Keratinocyte (primary cell): ENCODE measurements around the gene TEX19. TPM values are rescaled to one million over a fixed set of nuclear protein-coding genes. Genes with fewer than 3 reads are reported as not detected.
A peak's percentile ranks its signal among the peaks of the same experiment; 100 is the strongest.

ENCODE experiments used
- DNase-seq: peaks from one replicate; pipeline ENCODE4 v3.0.0-alpha.2; 2011; ENCODE audit warnings: low read depth, missing footprints, low spot score
- FAIRE-seq: peaks from 2 replicates; lab custom pipeline; 2011; peaks lifted over from hg19 to GRCh38; lab: Jason Lieb, UNC
- H2AFZ ChIP-seq: 2 replicates; pipeline ENCODE4 v1.6.0; 2012; ENCODE audit warnings: low read length, control low read depth, inconsistent platforms; ENCODE audit not compliant: control insufficient read depth
- H3K27ac ChIP-seq: 2 replicates; pipeline ENCODE4 v1.5.1; 2011; ENCODE audit warnings: low read length; ENCODE audit not compliant: control insufficient read depth, insufficient read depth
- H3K27me3 ChIP-seq: 3 replicates; pipeline ENCODE4 v1.6.0; 2011; ENCODE audit warnings: low read length; ENCODE audit not compliant: control insufficient read depth, insufficient read depth; ENCODE audit errors: extremely low read depth
- H3K36me3 ChIP-seq, 2 experiments: 2 replicates in 1 of 2; 3 replicates in 1 of 2; pipeline ENCODE4 v1.5.1; 2011; ENCODE audit warnings: low read length in 2 of 2, mild to moderate bottlenecking in 1 of 2; ENCODE audit not compliant: control insufficient read depth in 2 of 2, insufficient read depth in 2 of 2; ENCODE audit errors: extremely low read depth in 1 of 2
- H3K4me1 ChIP-seq: 3 replicates; pipeline ENCODE4 v1.5.1; 2011; ENCODE audit warnings: low read length; ENCODE audit not compliant: control insufficient read depth, insufficient read depth; ENCODE audit errors: extremely low read depth
- H3K4me2 ChIP-seq: 3 replicates; pipeline ENCODE4 v1.6.0; 2011; ENCODE audit warnings: low read depth, low read length; ENCODE audit not compliant: control insufficient read depth, insufficient read depth; ENCODE audit errors: extremely low read depth
- H3K4me3 ChIP-seq, 3 experiments: fragments of 200-600 bp in 1 of 3; sonication (generic) in 1 of 3; 2 replicates in 2 of 3; 3 replicates in 1 of 3; pipeline ENCODE4 v1.5.1; 2011 to 2016; ENCODE audit warnings: low read length in 3 of 3, mild to moderate bottlenecking in 3 of 3, control low read depth in 2 of 3, inconsistent platforms in 1 of 3, low read depth in 1 of 3, mixed read lengths in 1 of 3, mixed run types in 1 of 3, moderate library complexity in 1 of 3; ENCODE audit not compliant: control insufficient read depth in 2 of 3, insufficient read depth in 2 of 3; ENCODE audit errors: extremely low read depth in 1 of 3
- H3K79me2 ChIP-seq: 2 replicates; pipeline ENCODE4 v1.6.0; 2012; ENCODE audit warnings: low read length; ENCODE audit not compliant: control insufficient read depth, insufficient read depth
- H3K9ac ChIP-seq: 3 replicates; pipeline ENCODE4 v1.6.0; 2011; ENCODE audit warnings: low read length; ENCODE audit not compliant: control insufficient read depth, insufficient read depth; ENCODE audit errors: extremely low read depth
- H3K9me1 ChIP-seq: 3 replicates; pipeline ENCODE4 v1.6.0; 2011; ENCODE audit warnings: low read length; ENCODE audit not compliant: control insufficient read depth, insufficient read depth; ENCODE audit errors: extremely low read depth
- H3K9me3 ChIP-seq: 2 replicates; pipeline ENCODE4 v1.5.1; 2012; ENCODE audit warnings: low read depth, low read length; ENCODE audit not compliant: control insufficient read depth
- H4K20me1 ChIP-seq: 3 replicates; pipeline ENCODE4 v1.6.0; 2011; ENCODE audit warnings: low read length; ENCODE audit not compliant: control insufficient read depth, insufficient read depth; ENCODE audit errors: extremely low read depth
- EZH2 ChIP-seq: IDR thresholded peaks from one replicate; pipeline ENCODE4 v1.6.1; 2012; ENCODE audit warnings: inconsistent platforms, mild to moderate bottlenecking, low read length, moderate library complexity
- dilution Hi-C: fragments of 300-500 bp; cut with MboI; formaldehyde crosslinking; loops from one replicate; pipeline ENCODE4 v1.7.0; 2020; ENCODE audit warnings: low sequenced_read_pairs; ENCODE audit not compliant: extremely low pct_ligation_motif_present
- polyA plus RNA-seq, 5 experiments: library from polyadenylated mRNA; depleted of rRNA in 3 of 5; stranded (reverse) in 3 of 5; stranded (forward) in 1 of 5; unstranded in 1 of 5; fragments of >200 nt; gene quantifications; 1 replicate in 1 of 5; 2 replicates in 3 of 5; 3 replicates in 1 of 5; pipeline versions ENCODE4 v1.2.1 to v1.2.3, GENCODE V29; 2011 to 2012; ENCODE audit warnings: missing spikeins in 2 of 5, low read depth in 1 of 5, low replicate concordance in 1 of 5
- TF ChIP-seq, protein P1 (sequence below), 3 experiments: IDR thresholded peaks in 1 of 3; conservative IDR thresholded peaks in 1 of 3; optimal IDR thresholded peaks in 1 of 3; 2 replicates in 2 of 3; 3 replicates in 1 of 3; pipeline versions ENCODE3 to v1.5.1; 2011; ENCODE audit warnings: low read length in 3 of 3, mild to moderate bottlenecking in 3 of 3, moderate library complexity in 2 of 3, control low read depth in 1 of 3, inconsistent platforms in 1 of 3; ENCODE audit not compliant: insufficient read depth in 2 of 3; ENCODE audit errors: extremely low read depth in 1 of 3

Gene TEX19
- polyA plus RNA-seq, 1 donor (not counting 4 experiments of a cell fraction or from before 2014, with no cell fraction given), result not detected

- Histone ChIP-seq H4K20me1 (peaks cover 4% of the 10 kb centered on the region), H3K9ac (no peak overlapping the region), H3K27ac (no peak overlapping the region), H3K9me3 (no peaks in the 10 kb centered on the region), H3K36me3 (no peaks in the 10 kb centered on the region), H3K9me1 (no peaks in the 10 kb centered on the region), H3K4me3 (no peak overlapping the region), H3K4me2 (peak overlapping the region; percentile 70), H3K27me3 (peaks cover 16% of the 10 kb centered on the region), H3K4me1 (peaks cover 14% of the 10 kb centered on the region), H3K79me2 (no peaks in the 10 kb centered on the region), H2AFZ (peak overlapping the region; percentile 40)
- FAIRE-seq (peak; percentile 46), DNase-seq (peak; percentile 57)
- no peak for TF ChIP-seq EZH2
- TF ChIP-seq, protein P1, sequence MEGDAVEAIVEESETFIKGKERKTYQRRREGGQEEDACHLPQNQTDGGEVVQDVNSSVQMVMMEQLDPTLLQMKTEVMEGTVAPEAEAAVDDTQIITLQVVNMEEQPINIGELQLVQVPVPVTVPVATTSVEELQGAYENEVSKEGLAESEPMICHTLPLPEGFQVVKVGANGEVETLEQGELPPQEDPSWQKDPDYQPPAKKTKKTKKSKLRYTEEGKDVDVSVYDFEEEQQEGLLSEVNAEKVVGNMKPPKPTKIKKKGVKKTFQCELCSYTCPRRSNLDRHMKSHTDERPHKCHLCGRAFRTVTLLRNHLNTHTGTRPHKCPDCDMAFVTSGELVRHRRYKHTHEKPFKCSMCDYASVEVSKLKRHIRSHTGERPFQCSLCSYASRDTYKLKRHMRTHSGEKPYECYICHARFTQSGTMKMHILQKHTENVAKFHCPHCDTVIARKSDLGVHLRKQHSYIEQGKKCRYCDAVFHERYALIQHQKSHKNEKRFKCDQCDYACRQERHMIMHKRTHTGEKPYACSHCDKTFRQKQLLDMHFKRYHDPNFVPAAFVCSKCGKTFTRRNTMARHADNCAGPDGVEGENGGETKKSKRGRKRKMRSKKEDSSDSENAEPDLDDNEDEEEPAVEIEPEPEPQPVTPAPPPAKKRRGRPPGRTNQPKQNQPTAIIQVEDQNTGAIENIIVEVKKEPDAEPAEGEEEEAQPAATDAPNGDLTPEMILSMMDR (optimal IDR thresholded peaks at IDR 0.05 in 1 of 3, IDR thresholded peaks at IDR 0.05 in 1 of 3, conservative IDR thresholded peaks at IDR 0.05 in 1 of 3; ENCODE audit: extremely low read depth in 1 of 3, insufficient read depth in 2 of 3, low read length in 3 of 3), result no peak
- dilution Hi-C loops, result no loop called here
These were observed 3.1 kb upstream of the TEX19 start for GRCh38 chr17:82355770-82356427.

GRCh38 chr17:82356845-82357355 lies 2.1 kb upstream of the TEX19 start:
- TF ChIP-seq, protein P1 (optimal IDR thresholded peaks at IDR 0.05 in 1 of 3, IDR thresholded peaks at IDR 0.05 in 1 of 3, conservative IDR thresholded peaks at IDR 0.05 in 1 of 3; ENCODE audit: extremely low read depth in 1 of 3, insufficient read depth in 2 of 3, low read length in 3 of 3), result no peak
- TF ChIP-seq EZH2, result no peak
- H4K20me1 ChIP-seq, result peaks cover 4% of the 10 kb centered on the region
- no peaks in the 10 kb centered on the region for H3K36me3 ChIP-seq
- H3K79me2 ChIP-seq, result no peaks in the 10 kb centered on the region
- H3K27ac ChIP-seq, result no peak overlapping the region
- H3K9me3 ChIP-seq, result no peaks in the 10 kb centered on the region
- no peak overlapping the region for H3K9ac ChIP-seq
- peaks cover 14% of the 10 kb centered on the region for H3K4me1 ChIP-seq
- H3K4me2 ChIP-seq, result no peak overlapping the region
- peaks cover 24% of the 10 kb centered on the region for H3K27me3 ChIP-seq
- H2AFZ ChIP-seq, result no peak overlapping the region
- no peaks in the 10 kb centered on the region for H3K9me1 ChIP-seq
- DNase-seq, result no peak
- no peak overlapping the region for H3K4me3 ChIP-seq
- FAIRE-seq, result no peak
- dilution Hi-C loops, result no loop called here
